Ishikawa (cell line): ENCODE data around the gene FGF12.

Source experiments
- CREB1 ChIP-seq: IDR thresholded peaks from 2 replicates; pipeline ENCODE4 v1.6.1; 2012; ENCODE audit warnings: low read depth
- USF1 ChIP-seq: IDR thresholded peaks from 2 replicates; pipeline ENCODE4 v1.6.1; 2012
- YY1 ChIP-seq: IDR thresholded peaks from 2 replicates; pipeline ENCODE4 v1.6.1; 2012; ENCODE audit warnings: low read depth

GRCh38 chr3:192727032-192727847 lies at the start of gene FGF12:
- TF ChIP-seq YY1: no peak
- TF ChIP-seq USF1: no peak
- no peak for TF ChIP-seq CREB1
